Smooth muscle cell of the brain vasculature (primary cell): ENCODE measurements around the gene PDS5A.
"Not testable (repeated sequence)": the region's sequence is repeated elsewhere in the genome, so short reads cannot be mapped to it uniquely, and the experiment has no call there.

Experiments
- DNase-seq: peaks from one replicate; pipeline ENCODE4 v3.0.0-alpha.2; 2012; ENCODE audit warnings: low read depth, low spot score

The PDS5A gene

DNA sequence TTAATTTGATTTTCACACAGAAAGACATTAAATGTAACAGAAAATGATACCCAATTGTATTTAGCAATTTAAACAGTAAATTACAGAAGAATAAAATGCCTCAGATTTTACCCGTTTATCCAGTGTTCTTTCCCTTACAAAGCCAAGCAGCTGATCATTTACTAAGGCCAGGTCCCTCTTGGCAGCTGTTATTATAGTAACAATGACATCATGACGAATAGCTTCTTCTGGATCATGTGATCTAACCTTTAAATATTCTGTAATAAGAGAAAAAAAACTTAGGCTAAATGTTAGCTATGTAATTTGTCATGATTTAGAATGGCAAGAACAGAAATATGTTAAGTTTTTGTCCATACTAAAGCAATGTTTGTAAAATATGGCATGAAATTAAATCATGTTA, 69.4 kb downstream of the PDS5A start:
- no peak for DNase-seq

- DNase-seq: no peak
These were observed 72.1 kb downstream of the PDS5A start for GRCh38 chr4:39905656-39906055.

GRCh38 chr4:39905019-39905418, 72.7 kb downstream of the PDS5A start:
- not testable (repeated sequence) for DNase-seq

GRCh38 chr4:39900966-39901365, 76.7 kb downstream of the PDS5A start:
- no peak for DNase-seq

DNA sequence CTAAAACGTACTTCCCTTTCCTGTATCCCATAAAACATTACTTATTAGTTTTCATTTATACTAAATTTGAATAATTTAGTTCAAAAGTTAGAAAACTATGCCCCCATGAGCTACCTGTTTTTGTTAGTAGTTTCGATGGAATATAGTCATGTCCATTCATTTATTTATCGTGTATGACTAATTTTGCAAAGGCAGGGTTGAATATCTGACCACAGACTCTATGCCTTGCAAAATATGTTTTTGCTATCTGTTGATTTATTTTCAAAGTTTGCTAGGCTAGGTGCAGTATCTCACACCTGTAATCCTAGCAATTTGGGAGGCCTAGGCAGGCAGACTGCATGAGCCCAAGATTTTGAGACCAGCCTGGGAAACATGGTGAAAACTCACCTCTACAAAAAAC, 78.4 kb downstream of the PDS5A start:
- no peak for DNase-seq

DNA sequence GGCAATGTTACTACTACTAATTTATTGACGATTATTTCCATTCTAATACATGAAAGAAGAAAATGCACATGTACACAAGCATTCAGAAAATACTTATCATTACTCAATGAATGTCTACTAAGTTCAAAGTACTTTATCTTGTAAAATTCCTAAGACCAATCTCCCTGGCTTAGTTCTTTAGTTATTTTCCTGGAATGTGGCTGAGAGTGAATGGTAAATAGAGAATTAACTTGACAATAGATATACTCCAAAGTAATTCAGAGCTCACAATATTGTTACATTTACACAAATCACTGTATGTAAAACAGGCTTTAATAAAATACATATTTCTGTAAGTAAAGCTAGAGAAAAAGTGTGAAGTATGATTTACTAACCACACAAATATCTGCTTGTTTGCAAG, 79.7 kb downstream of the PDS5A start:
- no peak for DNase-seq

- no peak for DNase-seq
These were observed 84.0 kb downstream of the PDS5A start for GRCh38 chr4:39893693-39894072.

DNA sequence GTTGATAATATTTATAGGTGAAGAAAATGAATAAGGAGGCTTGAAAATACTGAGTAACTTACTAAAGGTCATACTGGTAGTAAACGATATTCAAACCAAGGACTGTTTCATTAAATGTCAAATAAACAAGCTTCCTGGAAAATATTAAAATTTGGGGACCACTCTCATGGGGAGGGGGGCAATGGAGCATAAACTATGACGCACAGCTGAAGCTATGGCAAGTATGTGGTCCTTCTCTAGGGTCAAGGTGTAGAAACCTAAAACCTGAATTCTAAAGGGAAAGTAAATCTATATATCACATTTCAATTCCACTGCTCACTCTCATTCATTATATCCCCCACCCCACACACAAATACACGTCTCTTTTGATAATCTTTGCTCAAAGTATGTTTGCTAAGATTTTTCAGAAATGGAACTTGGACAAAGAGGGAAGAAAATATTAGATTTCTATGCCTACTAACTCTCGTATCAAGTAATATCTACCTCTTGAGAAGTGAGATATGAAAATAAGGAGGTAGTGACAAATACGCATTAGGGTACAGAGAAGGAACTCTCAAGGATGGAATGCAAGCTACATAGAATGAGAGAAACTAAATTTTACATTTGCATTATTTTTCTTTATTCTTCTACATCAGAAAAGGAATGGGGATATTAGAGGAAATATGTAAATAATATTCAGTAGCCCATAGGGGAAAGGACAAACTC, 84.6 kb downstream of the PDS5A start:
- no peak for DNase-seq

- DNase-seq: no peak
These were observed 88.5 kb downstream of the PDS5A start for GRCh38 chr4:39889226-39889625.

DNA sequence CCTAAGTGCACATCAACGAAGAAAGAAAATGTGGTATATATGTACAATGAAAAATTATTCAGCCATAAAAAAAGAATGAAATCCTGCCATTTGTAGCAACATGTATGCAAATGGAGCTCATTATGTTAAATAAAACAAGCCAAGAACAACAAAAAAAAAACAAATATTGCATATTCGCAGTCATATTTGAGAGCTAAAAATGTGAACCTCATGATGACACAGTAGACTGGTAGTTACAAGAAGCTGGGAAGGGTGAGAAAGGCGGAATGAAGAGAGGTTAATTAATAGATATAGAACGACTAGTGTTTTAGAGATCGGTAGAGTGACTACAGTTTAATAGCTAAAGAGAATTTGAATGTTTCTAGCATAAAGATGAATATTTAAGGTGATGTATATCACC, 89.2 kb downstream of the PDS5A start:
- no peak for DNase-seq

GRCh38 chr4:39883646-39884045, 94.1 kb downstream of the PDS5A start:
- no peak for DNase-seq

- no peak for DNase-seq
These were observed 95.9 kb downstream of the PDS5A start for GRCh38 chr4:39881789-39882188.

DNA sequence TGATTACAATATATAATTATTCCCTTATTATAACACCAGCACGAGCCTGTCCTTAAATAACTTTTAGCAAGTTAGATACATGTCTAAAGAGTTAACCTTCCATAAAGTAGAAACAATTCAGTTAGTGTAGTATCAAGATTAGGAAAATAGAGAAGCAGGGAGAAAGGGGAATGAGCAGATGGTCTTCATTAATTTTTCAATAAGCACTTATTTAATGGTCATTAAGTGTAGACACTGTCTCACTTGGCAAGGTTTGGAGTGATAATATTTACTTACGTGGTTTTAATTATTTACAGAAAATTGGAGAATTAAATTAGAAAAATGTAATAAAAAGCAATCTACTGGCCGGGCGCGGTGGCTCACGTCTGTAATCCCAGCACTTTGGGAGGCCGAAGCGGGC, 99.7 kb downstream of the PDS5A start:
- no peak for DNase-seq

DNA sequence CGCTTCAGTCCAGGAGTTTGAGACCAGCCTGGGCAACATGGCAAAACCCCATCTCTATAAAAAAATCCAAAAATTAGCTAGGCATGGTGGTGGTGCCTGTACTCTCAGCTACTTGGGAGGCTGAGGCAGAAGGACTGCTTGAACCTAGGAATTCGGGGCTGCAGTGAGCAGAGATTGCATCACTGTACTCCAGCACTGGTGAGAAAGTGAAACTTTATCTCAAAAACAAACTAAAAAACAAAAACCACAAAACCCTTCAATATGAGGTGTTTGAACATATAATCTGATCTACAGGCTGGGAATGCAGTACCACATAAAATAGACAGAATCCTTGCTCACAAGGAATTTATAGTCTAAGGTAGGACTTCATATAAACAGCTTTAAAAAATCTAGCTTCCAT, 103.9 kb downstream of the PDS5A start:
- no peak for DNase-seq

GRCh38 chr4:39865280-39865679, 112.4 kb downstream of the PDS5A start:
- no peak for DNase-seq

DNA sequence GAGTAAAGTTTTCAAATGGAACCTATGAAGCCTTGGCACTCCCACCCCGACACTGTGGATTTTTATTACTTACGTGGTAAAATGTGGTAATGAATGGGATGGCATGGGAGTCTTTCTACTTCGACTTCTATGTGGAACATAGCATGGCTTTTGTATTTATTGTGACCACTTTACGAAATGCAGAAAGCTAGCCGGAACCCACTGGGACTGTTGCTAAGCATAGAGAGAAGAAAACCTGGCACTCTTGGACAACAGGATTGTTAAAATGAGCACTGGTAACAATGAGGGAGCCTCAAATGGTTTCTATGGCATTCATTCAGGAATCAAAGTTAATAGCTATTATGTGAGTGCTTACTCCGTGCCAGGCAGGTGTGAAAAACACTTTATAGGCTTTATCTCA, 113.3 kb downstream of the PDS5A start:
- no peak for DNase-seq

DNA sequence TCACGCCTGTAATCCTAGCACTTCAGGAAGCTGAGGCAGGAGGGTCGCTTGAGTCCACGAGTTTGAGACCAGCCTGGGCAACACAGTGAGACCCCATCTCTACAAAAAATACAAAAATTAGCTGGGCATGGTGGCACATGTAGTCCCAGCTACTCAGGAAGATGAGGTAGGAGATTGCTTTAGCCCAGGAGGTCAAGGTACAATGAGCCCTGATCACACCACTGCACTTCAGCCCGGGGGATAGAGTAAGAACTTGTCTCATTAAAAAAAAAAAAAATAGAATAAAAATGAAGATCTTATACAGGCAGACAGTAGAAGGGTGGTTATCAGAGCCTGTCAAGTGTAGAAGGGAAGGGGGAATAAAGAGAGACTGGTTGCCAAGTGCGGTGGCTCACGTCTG, 116.9 kb downstream of the PDS5A start:
- no peak for DNase-seq

GRCh38 chr4:39855909-39856512, 121.7 kb downstream of the PDS5A start:
- no peak for DNase-seq

GRCh38 chr4:39852636-39853035, 125.1 kb downstream of the PDS5A start:
- DNase-seq: no peak

- no peak for DNase-seq
These were observed 127.0 kb downstream of the PDS5A start for GRCh38 chr4:39850727-39851126.

GRCh38 chr4:39846705-39847104, 131.0 kb downstream of the PDS5A start:
- no peak for DNase-seq

- DNase-seq: no peak
These were observed 131.6 kb downstream of the PDS5A start for GRCh38 chr4:39846120-39846519.

GRCh38 chr4:39841894-39842293, 135.8 kb downstream of the PDS5A start:
- DNase-seq: no peak

DNA sequence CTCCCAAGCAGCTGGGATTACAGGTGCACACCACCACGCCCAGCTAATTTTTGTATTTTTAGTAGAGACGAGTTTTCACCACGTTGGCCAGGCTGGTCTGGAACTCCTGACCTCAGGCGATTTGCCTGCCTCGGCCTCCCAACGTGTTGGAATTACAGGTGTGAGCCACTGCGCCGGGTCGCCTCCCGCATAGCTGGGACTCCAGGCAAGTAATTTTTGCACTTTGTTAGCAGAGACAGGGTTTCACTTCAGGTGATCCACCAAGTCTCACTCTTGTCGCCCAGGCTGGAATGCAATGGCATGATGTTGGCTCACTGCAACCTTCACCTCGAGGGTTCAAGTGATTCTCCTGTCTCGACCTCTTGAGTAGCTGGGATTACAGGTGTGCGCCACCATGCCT, 137.2 kb downstream of the PDS5A start:
- DNase-seq: not testable (repeated sequence)
